OCI-LY7 (cell line): ENCODE measurements around the gene CCDC172. TPM values are rescaled to one million over a fixed set of nuclear protein-coding genes. Genes with fewer than 3 reads are reported as not detected.

ENCODE experiments used
- BruUV-seq: library from RNA; stranded (reverse); fragments of 400-500 nt; replicated peaks from 2 replicates; lab custom pipeline; 2021; lab: Mats Ljungman, UMichigan
- CTCF ChIA-PET: fragments of 300-600 bp; sonication (Branson Sonifier 250); formaldehyde crosslinking; loops from one replicate; lab custom pipeline; 2022; ENCODE audit warnings: antibody characterized with exemption; ENCODE audit not compliant: unreplicated experiment; lab: Charles Lee
- POLR2A ChIA-PET: fragments of 300-600 bp; sonication (Branson Sonifier 250); formaldehyde crosslinking; loops from one replicate; lab custom pipeline; 2022; ENCODE audit warnings: antibody characterized with exemption; lab: Charles Lee
- DNase-seq: peaks from one replicate; pipeline ENCODE4 v3.0.0-alpha.2; 2015; ENCODE audit warnings: low spot score
- H2AFZ ChIP-seq: fragments of 200-600 bp; sonication (generic), shearing (Covaris generic); 2 replicates; pipeline ENCODE4 v1.6.1; 2014; ENCODE audit warnings: mild to moderate bottlenecking, antibody characterized with exemption, low read length, moderate library complexity
- H3K27ac ChIP-seq: fragments of 200-600 bp; sonication (generic); 2 replicates; pipeline ENCODE4 v1.5.1; 2014; ENCODE audit warnings: mixed run types, low read depth, mild to moderate bottlenecking, moderate library complexity, low read length, inconsistent platforms; ENCODE audit not compliant: poor library complexity, severe bottlenecking
- H3K36me3 ChIP-seq: fragments of 200-600 bp; sonication (generic); 2 replicates; pipeline ENCODE4 v1.6.1; 2014; ENCODE audit warnings: mild to moderate bottlenecking, antibody characterized with exemption, low read length, moderate library complexity, mixed read lengths; ENCODE audit not compliant: insufficient read depth
- H3K4me1 ChIP-seq: fragments of 200-600 bp; sonication (generic); 2 replicates; pipeline ENCODE4 v1.5.1; 2014; ENCODE audit warnings: mild to moderate bottlenecking, low read length; ENCODE audit not compliant: insufficient read depth, poor library complexity, severe bottlenecking
- H3K4me2 ChIP-seq: fragments of 200-600 bp; sonication (generic); 2 replicates; pipeline ENCODE4 v1.6.1; 2014; ENCODE audit warnings: mild to moderate bottlenecking, low read length
- H3K4me3 ChIP-seq: fragments of 200-600 bp; sonication (generic); 2 replicates; pipeline ENCODE4 v1.5.1; 2014; ENCODE audit warnings: mild to moderate bottlenecking, low read depth, low read length; ENCODE audit not compliant: poor library complexity, severe bottlenecking
- H3K79me2 ChIP-seq: fragments of 200-600 bp; sonication (generic); 2 replicates; pipeline ENCODE4 v1.6.1; 2016; ENCODE audit warnings: low read depth, mild to moderate bottlenecking, low read length, moderate library complexity, mixed read lengths; ENCODE audit not compliant: insufficient read depth
- H3K9me2 ChIP-seq: fragments of 200-600 bp; sonication (generic); 2 replicates; pipeline ENCODE4 v1.6.1; 2016; ENCODE audit warnings: mild to moderate bottlenecking, low read length, mixed read lengths; ENCODE audit not compliant: insufficient read depth
- H3K9me3 ChIP-seq: fragments of 200-600 bp; sonication (generic); 2 replicates; pipeline ENCODE4 v1.6.1; 2014; ENCODE audit warnings: mild to moderate bottlenecking, mixed run types, low read length, mixed read lengths
- H4K20me1 ChIP-seq: fragments of 200-600 bp; sonication (generic); 2 replicates; pipeline ENCODE4 v1.6.1; 2014; ENCODE audit warnings: mild to moderate bottlenecking, antibody characterized with exemption, low read length, moderate library complexity, mixed read lengths; ENCODE audit not compliant: insufficient read depth
- CTCF ChIP-seq: fragments of 200-600 bp; sonication (generic); conservative IDR thresholded peaks from 2 replicates; pipeline ENCODE4 v1.5.1; 2014; ENCODE audit warnings: mild to moderate bottlenecking, antibody characterized with exemption, low read length, moderate library complexity, mixed read lengths
- EZH2phosphoT487 ChIP-seq: fragments of 200-600 bp; sonication (generic); IDR thresholded peaks from 2 replicates; pipeline ENCODE4 v1.6.1; 2018; ENCODE audit warnings: low read depth, borderline replicate concordance, mild to moderate bottlenecking, mixed run types, antibody characterized with exemption, low read length, moderate library complexity, mixed read lengths
- intact Hi-C: fragments of 100-400 bp; cut with micrococcal nuclease; formaldehyde crosslinking; loops from one replicate; pipeline ENCODE4 v1.10.0; 2022; ENCODE audit not compliant: unreplicated experiment
- total RNA-seq, 2 experiments: library from RNA; depleted of rRNA in 1 of 2; stranded (reverse); fragments of >200 nt in 1 of 2; shearing (Covaris generic) in 1 of 2; gene quantifications; 2 replicates each; pipeline ENCODE4 v1.2.3, GENCODE V29; 2014 to 2022

The CCDC172 gene
- total RNA-seq, 2 experiments from 2014 or later = not detected

- intact Hi-C loops = no loop called here
- no peaks in the 10 kb centered on the region for H3K9me3 ChIP-seq
- H3K4me2 ChIP-seq = no peak overlapping the region
- POLR2A ChIA-PET = no interaction called here
- no peaks in the 10 kb centered on the region for H3K9me2 ChIP-seq
- no peak overlapping the region for H2AFZ ChIP-seq
- no peak for TF ChIP-seq EZH2phosphoT487
- TF ChIP-seq CTCF = no peak
- no peaks in the 10 kb centered on the region for H4K20me1 ChIP-seq
- H3K27ac ChIP-seq = no peak overlapping the region
- CTCF ChIA-PET = no interaction called here
- BruUV-seq = no TSS peak
- no peak for DNase-seq
- no peaks in the 10 kb centered on the region for H3K4me1 ChIP-seq
- no peak overlapping the region for H3K4me3 ChIP-seq
- H3K79me2 ChIP-seq = no peaks in the 10 kb centered on the region
- no peaks in the 10 kb centered on the region for H3K36me3 ChIP-seq
These were observed 29.6 kb downstream of the CCDC172 start for GRCh38 chr10:116353817-116354216.

GRCh38 chr10:116355341-116355740, 31.1 kb downstream of the CCDC172 start:
- CTCF ChIA-PET = no interaction called here
- intact Hi-C loops = no loop called here

More at GRCh38 chr10:116355341-116355740, 31.1 kb downstream of the CCDC172 start:
- Histone ChIP-seq H3K36me3 (no peaks in the 10 kb centered on the region), H3K4me2 (no peak overlapping the region), H4K20me1 (no peaks in the 10 kb centered on the region), H2AFZ (no peak overlapping the region), H3K9me3 (no peaks in the 10 kb centered on the region), H3K4me3 (no peak overlapping the region), H3K79me2 (no peaks in the 10 kb centered on the region), H3K4me1 (no peaks in the 10 kb centered on the region), H3K27ac (no peak overlapping the region), H3K9me2 (no peaks in the 10 kb centered on the region)
- no TSS peak for BruUV-seq
- no peak for DNase-seq
- no peak for TF ChIP-seq EZH2phosphoT487
- TF ChIP-seq CTCF = no peak
- POLR2A ChIA-PET = no interaction called here
